ENCODE data around the gene CCDC178. TPM values are rescaled to one million over a fixed set of nuclear protein-coding genes. Genes with fewer than 3 reads are reported as not detected.

CCDC178 gene
- total RNA-seq, 1 donor from 2014 or later = 2.8 TPM

DNA sequence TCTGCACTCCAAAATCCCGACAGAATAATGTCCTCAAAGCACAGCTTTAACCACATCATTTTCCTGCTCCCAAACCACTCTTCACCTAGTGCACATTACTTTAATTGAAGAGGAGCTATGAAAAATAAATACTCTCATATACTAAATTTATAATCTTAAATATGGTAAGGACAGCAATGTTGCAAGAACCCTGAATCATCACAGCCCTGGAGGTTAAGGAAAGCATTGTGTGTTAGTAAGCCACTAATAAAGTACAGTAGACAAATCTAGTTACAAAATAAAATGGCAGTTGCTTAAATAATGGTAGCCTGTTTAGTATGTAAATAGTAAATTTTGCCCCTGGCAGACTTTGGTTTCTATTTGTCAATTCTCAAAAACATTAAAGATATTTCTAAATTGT is 27.0 kb upstream of the CCDC178 start:
- Mint-ChIP-seq H3K27me3 (no peaks in the 10 kb centered on the region), H3K4me1 (ENCODE audit: unreplicated experiment) (peaks cover 13% of the 10 kb centered on the region), H3K36me3 (no peaks in the 10 kb centered on the region), H3K9me3 (no peaks in the 10 kb centered on the region), H3K27ac (no peak overlapping the region), H3K4me3 (no peak overlapping the region)
- TF ChIP-seq, protein P1, sequence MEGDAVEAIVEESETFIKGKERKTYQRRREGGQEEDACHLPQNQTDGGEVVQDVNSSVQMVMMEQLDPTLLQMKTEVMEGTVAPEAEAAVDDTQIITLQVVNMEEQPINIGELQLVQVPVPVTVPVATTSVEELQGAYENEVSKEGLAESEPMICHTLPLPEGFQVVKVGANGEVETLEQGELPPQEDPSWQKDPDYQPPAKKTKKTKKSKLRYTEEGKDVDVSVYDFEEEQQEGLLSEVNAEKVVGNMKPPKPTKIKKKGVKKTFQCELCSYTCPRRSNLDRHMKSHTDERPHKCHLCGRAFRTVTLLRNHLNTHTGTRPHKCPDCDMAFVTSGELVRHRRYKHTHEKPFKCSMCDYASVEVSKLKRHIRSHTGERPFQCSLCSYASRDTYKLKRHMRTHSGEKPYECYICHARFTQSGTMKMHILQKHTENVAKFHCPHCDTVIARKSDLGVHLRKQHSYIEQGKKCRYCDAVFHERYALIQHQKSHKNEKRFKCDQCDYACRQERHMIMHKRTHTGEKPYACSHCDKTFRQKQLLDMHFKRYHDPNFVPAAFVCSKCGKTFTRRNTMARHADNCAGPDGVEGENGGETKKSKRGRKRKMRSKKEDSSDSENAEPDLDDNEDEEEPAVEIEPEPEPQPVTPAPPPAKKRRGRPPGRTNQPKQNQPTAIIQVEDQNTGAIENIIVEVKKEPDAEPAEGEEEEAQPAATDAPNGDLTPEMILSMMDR (conservative IDR thresholded peaks at IDR 0.05) = no peak
- no peak for DNase-seq (ENCODE audit: extremely low spot score, unreplicated experiment)

DNA sequence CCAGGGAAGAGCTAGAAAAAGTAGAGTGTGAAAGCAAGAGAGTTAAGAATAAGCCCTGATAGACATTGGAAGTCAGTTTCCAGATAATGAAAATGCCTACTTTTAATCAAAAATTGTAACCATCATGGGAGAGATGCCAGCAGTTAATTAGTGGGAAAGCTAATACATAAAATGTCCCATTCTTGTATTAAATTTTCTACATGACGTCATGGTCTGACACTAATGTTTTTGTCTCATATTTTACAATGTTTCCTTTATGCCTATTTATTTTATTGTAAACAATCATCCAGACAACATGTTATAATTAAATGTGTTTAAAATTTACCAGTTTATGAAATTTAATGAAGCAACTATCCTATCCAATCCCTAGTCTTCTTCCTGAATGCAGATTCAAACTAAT is 26.3 kb upstream of the CCDC178 start:
- Mint-ChIP-seq H3K9me3 (no peaks in the 10 kb centered on the region), H3K4me1 (ENCODE audit: unreplicated experiment) (peaks cover 13% of the 10 kb centered on the region), H3K4me3 (no peak overlapping the region), H3K27me3 (no peaks in the 10 kb centered on the region), H3K36me3 (no peaks in the 10 kb centered on the region), H3K27ac (no peak overlapping the region)
- TF ChIP-seq, protein P1 (conservative IDR thresholded peaks at IDR 0.05) = no peak
- DNase-seq (ENCODE audit: extremely low spot score, unreplicated experiment) = no peak

DNA sequence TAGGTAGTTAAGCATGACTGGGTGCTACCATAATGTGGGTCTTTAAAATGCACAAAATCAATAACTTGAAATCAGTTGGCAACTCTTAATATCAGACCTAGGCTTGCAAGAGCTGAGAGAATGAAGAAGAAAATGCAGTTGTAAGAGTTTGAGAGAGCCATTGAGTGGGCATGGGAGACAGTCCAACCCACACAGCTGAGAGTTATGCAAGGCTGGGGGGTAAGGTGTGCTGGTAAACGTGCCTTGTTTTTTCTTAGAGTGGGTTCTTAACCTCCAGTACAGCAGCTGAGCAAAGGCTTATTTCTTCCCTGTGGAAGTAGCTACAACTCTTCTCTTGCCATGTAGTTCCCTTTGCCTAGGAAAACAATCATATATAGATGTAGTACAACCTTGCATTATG is 20.2 kb upstream of the CCDC178 start:
- Mint-ChIP-seq H3K27ac (no peak overlapping the region), H3K27me3 (no peaks in the 10 kb centered on the region), H3K4me3 (no peak overlapping the region), H3K36me3 (no peaks in the 10 kb centered on the region), H3K9me3 (no peaks in the 10 kb centered on the region), H3K4me1 (ENCODE audit: unreplicated experiment) (no peaks in the 10 kb centered on the region)
- DNase-seq (ENCODE audit: extremely low spot score, unreplicated experiment) = no peak
- TF ChIP-seq, protein P1 (conservative IDR thresholded peaks at IDR 0.05) = no peak

DNA sequence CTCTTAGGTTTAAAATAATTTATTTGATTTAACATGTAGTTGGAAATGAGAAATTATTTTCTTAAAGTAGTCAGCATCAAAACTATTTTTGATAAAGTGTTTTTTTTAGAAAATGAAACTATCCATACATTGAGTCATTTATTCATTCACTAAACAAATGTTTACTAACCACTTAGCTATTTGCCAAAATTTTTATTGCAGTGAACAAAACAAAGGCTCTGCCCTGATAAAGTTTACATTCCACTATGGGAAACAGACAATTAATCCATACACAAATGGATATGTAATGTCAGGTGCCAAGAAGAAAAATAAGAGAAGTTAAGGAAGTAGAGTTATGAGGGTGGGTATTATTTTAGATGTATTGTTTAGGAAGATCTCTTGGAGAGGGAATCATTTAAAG is 19.1 kb upstream of the CCDC178 start:
- Mint-ChIP-seq H3K9me3 (no peaks in the 10 kb centered on the region), H3K4me1 (ENCODE audit: unreplicated experiment) (no peaks in the 10 kb centered on the region)
- TF ChIP-seq, protein P1 (conservative IDR thresholded peaks at IDR 0.05) = no peak

DNA sequence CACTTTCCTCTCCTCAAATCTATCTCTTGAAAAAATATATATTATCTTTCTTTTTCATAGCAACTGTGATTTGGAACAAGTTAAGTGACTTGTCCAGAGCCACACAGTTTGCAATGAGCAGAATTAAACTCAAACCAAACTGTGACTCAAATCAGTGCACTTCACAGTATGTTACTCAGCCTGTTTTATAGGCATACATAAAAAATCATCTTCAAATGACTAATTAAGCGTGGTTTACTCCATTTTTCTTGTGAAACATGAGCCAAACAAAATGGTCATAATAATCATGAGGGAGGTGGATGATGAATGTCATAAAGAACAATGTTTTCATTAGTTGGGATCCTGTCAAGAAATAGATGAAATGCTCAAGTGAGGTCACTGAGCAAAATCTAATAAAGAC is 6.1 kb upstream of the CCDC178 start:
- Mint-ChIP-seq H3K9me3 (no peaks in the 10 kb centered on the region), H3K4me1 (ENCODE audit: unreplicated experiment) (peaks cover 7% of the 10 kb centered on the region), H3K27ac (no peak overlapping the region), H3K4me3 (no peak overlapping the region), H3K36me3 (no peaks in the 10 kb centered on the region), H3K27me3 (peaks cover 5% of the 10 kb centered on the region)
- no peak for DNase-seq (ENCODE audit: extremely low spot score, unreplicated experiment)
- TF ChIP-seq, protein P1 (conservative IDR thresholded peaks at IDR 0.05) = no peak

More for the DNA sequence above, 19.1 kb upstream of the CCDC178 start:
- H3K4me3 Mint-ChIP-seq = no peak overlapping the region
- no peak overlapping the region for H3K27ac Mint-ChIP-seq
- H3K36me3 Mint-ChIP-seq = no peaks in the 10 kb centered on the region
- H3K27me3 Mint-ChIP-seq = no peaks in the 10 kb centered on the region
- DNase-seq (ENCODE audit: extremely low spot score, unreplicated experiment) = no peak

DNA sequence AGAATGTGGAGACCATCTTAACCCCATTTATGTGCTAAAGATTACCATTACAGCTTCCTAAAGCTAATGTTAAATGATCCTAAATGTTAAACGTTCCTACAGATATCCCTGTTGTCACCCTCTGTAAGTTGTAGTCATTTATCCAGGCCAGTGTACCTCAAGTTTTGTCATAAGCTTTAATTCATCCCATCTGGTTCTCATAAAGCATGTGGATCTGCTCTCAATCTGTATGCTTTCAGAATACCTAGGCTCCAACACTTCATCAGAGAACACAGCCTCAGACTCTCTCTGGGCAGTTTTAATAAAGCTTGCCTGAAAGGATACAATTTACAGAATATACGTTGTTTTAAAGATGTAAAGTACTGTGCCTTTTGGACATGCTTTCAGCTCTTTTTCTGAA is 4.2 kb upstream of the CCDC178 start:
- no peaks in the 10 kb centered on the region for H3K36me3 Mint-ChIP-seq
- no peak overlapping the region for H3K27ac Mint-ChIP-seq
- DNase-seq (ENCODE audit: extremely low spot score, unreplicated experiment) = no peak
- H3K27me3 Mint-ChIP-seq = peaks cover 18% of the 10 kb centered on the region
- no peaks in the 10 kb centered on the region for H3K9me3 Mint-ChIP-seq
- H3K4me3 Mint-ChIP-seq = no peak overlapping the region
- peaks cover 7% of the 10 kb centered on the region for H3K4me1 Mint-ChIP-seq (ENCODE audit: unreplicated experiment)
- TF ChIP-seq, protein P1 (conservative IDR thresholded peaks at IDR 0.05) = no peak
